Measurements from ENCODE around the gene EVA1B. TPM values are rescaled to one million over a fixed set of nuclear protein-coding genes. Genes with fewer than 3 reads are reported as not detected.

Gene EVA1B
- total RNA-seq, 1 experiment from 2014 or later: 103 TPM

DNA sequence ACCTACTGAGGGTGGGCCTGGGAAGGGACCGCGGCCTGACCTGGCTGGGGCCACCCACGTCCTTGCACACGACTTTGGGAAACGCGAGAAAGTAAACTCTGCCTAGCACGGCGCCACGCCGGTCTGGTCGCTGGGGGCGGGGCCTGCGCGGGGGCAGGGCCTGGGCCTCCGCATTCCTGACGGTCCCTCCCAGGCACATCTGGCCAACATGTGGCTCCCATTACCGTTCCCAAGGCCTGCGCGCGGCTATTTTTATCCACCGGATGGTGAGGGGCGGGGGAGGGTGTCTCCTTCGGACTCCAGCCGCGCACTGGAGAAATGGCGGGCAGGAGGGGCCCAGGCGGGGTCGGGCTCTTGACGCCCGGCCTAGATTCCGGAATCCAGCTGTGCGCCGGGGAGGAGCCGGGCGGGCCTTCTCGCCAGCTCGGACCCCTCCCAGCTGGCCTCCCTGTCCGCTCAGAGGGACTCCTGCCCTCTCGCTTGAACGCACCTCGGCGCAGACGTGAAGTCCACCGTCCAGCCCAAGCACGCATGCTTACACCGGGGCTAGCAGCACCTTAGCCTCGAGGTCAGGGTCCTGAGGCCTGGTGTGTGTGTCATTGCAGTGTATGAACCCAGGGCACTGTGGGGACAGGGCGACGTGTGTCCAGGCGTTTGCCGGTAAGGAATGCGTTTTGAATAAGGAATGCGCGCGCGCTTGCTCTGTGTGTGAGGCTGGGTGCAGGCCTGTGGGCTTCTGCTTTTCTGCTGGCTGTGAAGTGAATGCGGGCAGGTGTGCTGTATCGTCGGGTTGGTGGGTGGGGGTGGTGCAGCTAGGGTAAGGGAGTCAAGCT is 2.1 kb downstream of the EVA1B start:
- Histone ChIP-seq H3K36me3 (peaks cover 28% of the 10 kb centered on the region), H3K27me3 (replicated peaks) (no peaks in the 10 kb centered on the region), H3K4me3 (peak overlapping the region; percentile 9), H3K9me3 (replicated peaks) (peaks cover 4% of the 10 kb centered on the region), H3K4me1 (replicated peaks) (peaks cover 40% of the 10 kb centered on the region), H3K27ac (peak overlapping the region; percentile 41)
- DNase-seq (ENCODE audit: low read depth in 1 of 2, low spot score in 2 of 2): peak; percentile 90 to 93

DNA sequence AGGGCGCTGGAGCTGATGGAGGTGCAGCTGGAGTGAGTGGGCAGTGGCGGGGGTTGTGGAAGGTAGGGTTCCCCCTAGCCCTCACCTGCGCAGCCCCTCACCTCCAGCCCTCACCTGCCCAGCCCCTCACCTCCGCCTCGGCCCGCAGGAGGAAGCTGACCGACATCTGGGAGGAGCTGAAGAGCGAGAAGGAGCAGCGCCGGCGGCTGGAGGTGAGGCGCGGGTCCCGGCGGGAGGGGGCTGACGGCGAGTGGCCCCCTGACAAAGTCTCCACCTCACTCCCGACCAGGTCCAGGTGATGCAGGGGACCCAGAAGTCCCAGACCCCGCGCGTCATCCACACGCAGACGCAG is 2.7 kb downstream of the EVA1B start:
- Histone ChIP-seq H3K27me3 (replicated peaks) (no peaks in the 10 kb centered on the region), H3K36me3 (peaks cover 29% of the 10 kb centered on the region), H3K27ac (peak overlapping the region; percentile 41), H3K4me3 (peak overlapping the region; percentile 9; the same call in 1 of the 2 replicates), H3K9me3 (replicated peaks) (peaks cover 4% of the 10 kb centered on the region), H3K4me1 (replicated peaks) (peaks cover 40% of the 10 kb centered on the region)
- DNase-seq (ENCODE audit: low read depth in 1 of 2, low spot score in 2 of 2): no peak

DNA sequence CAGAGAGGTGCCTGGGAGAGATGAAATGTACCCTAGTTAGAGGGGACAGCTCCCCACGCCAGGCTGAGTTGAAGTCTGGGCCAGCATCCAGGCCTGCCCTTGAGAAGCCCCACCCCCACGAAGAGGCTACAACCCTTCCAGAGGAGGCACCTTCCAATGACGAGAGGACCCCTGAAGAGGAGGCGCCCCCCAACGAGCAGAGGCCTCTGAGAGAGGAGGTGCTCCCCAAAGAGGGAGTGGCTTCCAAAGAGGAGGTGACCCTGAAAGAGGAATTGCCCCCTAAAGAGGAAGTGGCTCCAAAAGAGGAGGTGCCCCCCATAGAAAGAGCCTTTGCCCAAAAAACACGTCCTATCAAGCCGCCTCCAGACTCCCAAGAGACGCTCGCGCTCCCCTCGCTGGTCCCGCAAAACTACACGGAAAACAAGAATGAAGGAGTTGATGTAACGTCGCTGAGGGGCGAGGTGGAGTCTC is 3.1 kb downstream of the EVA1B start:
- H3K27ac ChIP-seq: peak overlapping the region; percentile 41
- no peak overlapping the region for H3K4me3 ChIP-seq
- DNase-seq (ENCODE audit: low read depth in 1 of 2, low spot score in 2 of 2): no peak

DNA sequence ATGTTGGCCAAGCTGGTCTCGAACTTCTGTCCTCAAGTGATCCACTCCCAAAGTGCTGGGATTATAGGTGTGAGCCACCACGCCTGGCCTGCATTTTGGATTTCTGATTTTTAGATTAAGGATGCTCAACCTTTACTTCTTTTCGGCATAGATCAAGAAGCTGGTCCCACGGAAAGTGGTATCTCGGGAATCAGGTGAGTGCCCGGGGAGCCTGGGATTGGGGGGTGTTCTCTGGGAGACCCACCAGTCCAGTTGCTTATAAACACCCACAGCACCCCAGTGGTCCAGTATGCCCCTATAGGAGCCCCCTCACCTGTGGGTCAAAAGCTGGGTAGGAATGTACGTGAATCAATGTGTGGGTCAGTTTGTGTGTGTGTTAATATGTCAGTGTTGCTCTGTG is 14.0 kb downstream of the EVA1B start:
- Histone ChIP-seq H3K4me3 (no peak overlapping the region), H3K27me3 (replicated peaks) (no peaks in the 10 kb centered on the region), H3K36me3 (peaks cover 24% of the 10 kb centered on the region), H3K4me1 (replicated peaks) (peaks cover 17% of the 10 kb centered on the region), H3K27ac (no peak overlapping the region), H3K9me3 (replicated peaks) (no peaks in the 10 kb centered on the region; the same call in 1 of the 2 replicates)
- no peak for DNase-seq (ENCODE audit: low read depth in 1 of 2, low spot score in 2 of 2)

More for the DNA sequence above, 3.1 kb downstream of the EVA1B start:
- no peaks in the 10 kb centered on the region for H3K27me3 ChIP-seq (replicated peaks)
- H3K36me3 ChIP-seq: peaks cover 31% of the 10 kb centered on the region
- H3K4me1 ChIP-seq (replicated peaks): peaks cover 40% of the 10 kb centered on the region
- peaks cover 4% of the 10 kb centered on the region for H3K9me3 ChIP-seq (replicated peaks)

DNA sequence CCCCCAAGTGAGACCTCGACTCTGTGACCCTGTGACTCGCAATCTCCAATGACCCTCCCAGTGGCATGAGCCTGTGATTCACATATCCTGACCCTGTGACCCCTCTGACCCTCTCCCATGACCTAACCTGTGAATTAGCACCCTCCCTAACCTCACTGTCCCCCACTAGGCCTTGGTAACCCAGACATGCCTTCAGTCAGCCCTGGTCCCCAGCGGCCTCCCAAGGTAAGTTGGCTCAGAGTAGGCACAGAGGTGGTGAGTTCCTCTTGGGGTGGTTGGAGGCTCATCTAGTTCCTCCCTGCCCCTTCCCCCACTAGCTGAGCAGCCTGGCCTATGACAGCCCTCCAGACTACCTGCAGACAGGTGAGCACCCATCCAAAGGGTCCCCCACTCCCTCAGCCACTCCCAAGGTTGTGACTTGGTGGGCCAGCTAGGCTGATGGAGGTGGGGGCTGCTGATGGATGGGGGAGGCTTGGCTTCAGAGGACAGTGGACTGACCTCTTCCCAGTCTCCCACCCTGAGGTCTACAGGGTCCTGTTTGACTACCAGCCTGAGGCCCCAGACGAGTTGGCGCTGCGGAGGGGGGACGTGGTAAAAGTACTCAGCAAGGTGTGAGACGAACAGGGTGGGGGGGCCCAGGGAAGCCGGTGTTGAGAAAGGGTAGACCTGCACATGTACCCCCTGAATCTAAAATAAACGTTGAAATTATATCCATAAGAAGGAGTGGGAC is 15.7 kb downstream of the EVA1B start:
- no peak overlapping the region for H3K27ac ChIP-seq
- peaks cover 17% of the 10 kb centered on the region for H3K4me1 ChIP-seq (replicated peaks)
- no peak for DNase-seq (ENCODE audit: low read depth in 1 of 2, low spot score in 2 of 2)

DNA sequence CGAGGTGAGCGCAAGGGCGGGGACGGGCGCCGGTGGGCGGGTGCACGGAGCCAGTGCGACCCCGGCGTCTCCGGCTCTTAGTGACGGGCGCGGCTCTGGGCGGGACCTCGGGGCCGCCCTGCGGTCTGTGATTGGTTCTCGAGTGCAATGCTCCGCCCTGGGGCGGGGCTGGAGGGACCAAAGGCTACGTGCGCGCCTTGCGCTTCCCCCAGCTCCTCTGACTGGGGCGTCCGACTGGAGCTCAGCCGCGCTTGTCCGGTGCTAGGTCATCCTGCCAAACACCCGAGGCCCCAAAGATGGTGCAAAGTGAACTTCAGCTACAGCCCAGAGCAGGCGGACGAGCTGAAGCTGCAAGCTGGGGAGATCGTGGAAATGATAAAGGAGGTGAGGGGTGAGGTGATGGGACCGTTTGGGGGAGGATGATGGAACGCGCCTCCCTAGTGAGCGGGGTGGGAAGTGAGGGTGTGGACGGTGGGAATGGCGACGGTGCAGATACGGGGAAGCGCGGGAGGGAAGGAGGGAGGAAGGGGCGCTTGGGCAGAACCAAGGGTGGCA is 16.5 kb downstream of the EVA1B start:
- Histone ChIP-seq H3K27me3 (replicated peaks) (no peaks in the 10 kb centered on the region), H3K9me3 (replicated peaks) (no peaks in the 10 kb centered on the region; the same call in 1 of the 2 replicates), H3K4me3 (peak overlapping the region; percentile 45), H3K27ac (no peak overlapping the region), H3K36me3 (peaks cover 43% of the 10 kb centered on the region), H3K4me1 (replicated peaks) (peaks cover 17% of the 10 kb centered on the region)
- peak; percentile 84 to 94 for DNase-seq (ENCODE audit: low read depth in 1 of 2, low spot score in 2 of 2)

More for the DNA sequence above, 15.7 kb downstream of the EVA1B start:
- Histone ChIP-seq H3K4me3 (peak overlapping the region; percentile 45), H3K36me3 (peaks cover 35% of the 10 kb centered on the region), H3K27me3 (replicated peaks) (no peaks in the 10 kb centered on the region), H3K9me3 (replicated peaks) (no peaks in the 10 kb centered on the region; the same call in 1 of the 2 replicates)

DNA sequence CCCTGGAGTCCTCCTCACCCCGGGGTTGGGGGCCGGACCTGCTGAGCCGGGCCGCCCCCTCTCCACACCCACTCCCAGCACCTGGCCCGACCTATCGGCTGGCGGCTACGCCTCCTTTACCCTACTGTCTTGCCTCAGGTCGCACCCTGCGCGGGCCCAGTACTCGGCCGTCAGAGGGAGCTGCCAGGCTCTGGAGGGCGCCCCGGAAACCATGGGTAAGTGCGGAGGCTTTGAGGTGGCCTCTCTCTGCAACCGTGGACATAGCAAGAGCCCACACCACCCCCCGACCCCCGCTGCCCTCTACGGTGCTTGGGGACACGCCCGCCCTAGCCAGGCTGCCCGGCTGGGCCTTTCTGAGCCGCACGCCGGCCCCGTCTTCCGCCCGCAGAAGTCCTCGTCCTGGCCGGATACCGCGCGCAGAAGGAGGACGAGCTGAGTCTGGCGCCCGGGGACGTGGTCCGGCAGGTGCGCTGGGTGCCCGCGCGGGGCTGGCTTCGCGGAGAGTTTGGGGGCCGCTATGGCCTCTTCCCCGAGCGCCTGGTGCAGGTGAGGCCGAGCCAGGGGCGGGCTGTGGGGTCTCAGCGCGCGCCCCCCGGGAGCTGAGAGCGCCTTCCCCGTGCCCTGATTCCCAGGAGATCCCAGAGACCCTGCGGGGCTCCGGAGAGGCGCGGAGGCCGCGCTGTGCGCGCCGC is 17.1 kb downstream of the EVA1B start, which contains the start of gene SH3D21:
Gene SH3D21 (plus strand): TSS at position 159 of the 692 bp plus-strand sequence. CDS start 53 bp downstream, at position 212.
- Histone ChIP-seq H3K27ac (no peak within 1 kb of the TSS), H3K27me3 (replicated peaks) (no peaks in the 10 kb centered on the region), H3K4me3 (peak within 1 kb of the TSS; percentile 45), H3K36me3 (peaks cover 49% of the 10 kb centered on the region), H3K9me3 (replicated peaks) (no peaks in the 10 kb centered on the region; the same call in 1 of the 2 replicates), H3K4me1 (replicated peaks) (peaks cover 17% of the 10 kb centered on the region)
- DNase-seq (ENCODE audit: low read depth in 1 of 2, low spot score in 2 of 2): no peak

DNA sequence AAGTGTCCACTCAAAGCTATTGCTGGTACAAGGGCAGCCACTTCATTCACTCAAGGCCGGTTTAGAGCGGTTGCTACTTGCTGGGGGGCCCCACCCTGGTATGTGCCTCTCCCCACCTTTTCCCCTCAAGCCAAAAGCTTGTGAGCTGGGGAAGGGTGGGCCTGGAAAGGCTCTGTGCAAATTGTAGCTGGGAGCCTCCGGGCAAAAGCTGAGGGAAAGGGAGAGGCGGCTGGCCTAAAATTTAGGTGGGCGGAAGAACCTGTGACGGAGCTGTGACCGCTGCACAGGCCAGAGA is 17.6 kb downstream of the EVA1B start:
- Histone ChIP-seq H3K36me3 (peaks cover 54% of the 10 kb centered on the region), H3K4me1 (replicated peaks) (peaks cover 17% of the 10 kb centered on the region), H3K27ac (no peak overlapping the region), H3K9me3 (replicated peaks) (no peaks in the 10 kb centered on the region; the same call in 1 of the 2 replicates), H3K4me3 (no peak overlapping the region), H3K27me3 (replicated peaks) (no peaks in the 10 kb centered on the region)
- DNase-seq (ENCODE audit: low read depth in 1 of 2, low spot score in 2 of 2): no peak

DNA sequence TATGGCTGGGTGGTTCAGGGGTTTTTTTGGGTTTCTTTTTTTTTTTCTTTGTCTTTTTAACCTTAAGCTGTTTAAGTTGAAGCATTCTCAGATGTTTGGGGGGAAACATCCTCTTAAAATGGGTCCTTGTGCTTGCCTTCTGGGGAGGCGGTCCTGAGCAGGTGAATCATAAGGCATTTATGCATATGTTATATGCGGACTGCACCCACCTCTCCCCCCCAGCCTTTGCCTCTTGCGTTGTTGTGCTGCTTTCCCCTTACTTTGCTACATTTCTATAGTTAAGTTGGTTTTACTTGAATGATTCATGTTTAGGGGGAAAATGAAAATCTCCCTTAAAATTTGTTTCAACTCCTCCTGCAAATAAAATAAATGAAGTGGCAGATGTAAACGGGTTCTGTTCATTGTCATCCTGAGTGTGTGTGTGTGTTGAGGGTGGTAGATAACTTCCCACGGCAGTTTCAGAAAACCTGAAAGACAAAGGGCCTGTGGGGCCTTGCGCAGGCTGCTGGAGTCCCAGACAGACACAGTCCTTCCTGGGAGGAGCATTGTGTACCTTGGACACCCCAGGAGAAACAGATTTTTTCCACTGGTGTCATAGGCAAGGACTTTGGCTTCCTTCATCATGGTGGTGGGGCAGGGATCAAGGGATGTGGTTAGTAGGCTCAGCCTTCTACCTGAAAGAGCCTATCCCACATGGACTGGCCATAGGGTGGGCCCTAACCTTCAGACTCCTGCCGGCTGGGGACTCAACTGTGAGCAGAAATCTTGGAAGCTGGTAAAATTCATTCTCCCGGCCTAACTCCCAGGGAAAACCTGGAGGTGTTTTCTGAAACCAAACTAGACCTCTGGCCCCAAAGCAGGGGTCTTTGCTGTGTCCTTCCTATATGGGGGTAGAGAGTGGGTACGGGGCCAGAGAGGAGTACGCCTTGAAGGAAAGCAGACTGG is 18.2 kb downstream of the EVA1B start:
- peaks cover 19% of the 10 kb centered on the region for H3K4me1 ChIP-seq (replicated peaks)
- no peak overlapping the region for H3K27ac ChIP-seq
- no peak for DNase-seq (ENCODE audit: low read depth in 1 of 2, low spot score in 2 of 2)
- no peaks in the 10 kb centered on the region for H3K27me3 ChIP-seq (replicated peaks)
- no peak overlapping the region for H3K4me3 ChIP-seq
- no peaks in the 10 kb centered on the region; the same call in 1 of the 2 replicates for H3K9me3 ChIP-seq (replicated peaks)
- peaks cover 61% of the 10 kb centered on the region for H3K36me3 ChIP-seq

DNA sequence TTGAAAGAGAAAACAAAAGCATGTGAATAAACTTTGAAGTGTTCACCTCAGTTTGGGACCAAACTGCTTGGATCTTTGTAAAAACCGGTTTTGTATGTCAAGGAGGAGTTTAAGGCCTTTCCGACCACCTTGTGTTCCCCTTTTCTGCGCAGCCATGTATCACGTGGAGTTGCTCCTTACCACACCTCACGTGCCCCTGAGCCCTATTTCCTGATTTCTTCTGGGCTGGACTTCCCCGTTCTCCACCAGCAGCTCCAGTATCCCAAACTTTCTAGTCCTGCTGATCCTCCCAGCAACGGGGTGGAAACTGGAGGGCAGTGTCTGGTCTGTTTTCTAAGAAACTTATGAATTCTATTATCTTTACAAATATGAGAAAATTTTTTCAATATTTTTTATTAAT is 18.9 kb downstream of the EVA1B start:
- Histone ChIP-seq H3K4me3 (no peak overlapping the region), H3K9me3 (replicated peaks) (no peaks in the 10 kb centered on the region; the same call in 1 of the 2 replicates), H3K4me1 (replicated peaks) (peaks cover 24% of the 10 kb centered on the region), H3K36me3 (peaks cover 63% of the 10 kb centered on the region), H3K27me3 (replicated peaks) (no peaks in the 10 kb centered on the region), H3K27ac (no peak overlapping the region)
- no peak for DNase-seq (ENCODE audit: low read depth in 1 of 2, low spot score in 2 of 2)

DNA sequence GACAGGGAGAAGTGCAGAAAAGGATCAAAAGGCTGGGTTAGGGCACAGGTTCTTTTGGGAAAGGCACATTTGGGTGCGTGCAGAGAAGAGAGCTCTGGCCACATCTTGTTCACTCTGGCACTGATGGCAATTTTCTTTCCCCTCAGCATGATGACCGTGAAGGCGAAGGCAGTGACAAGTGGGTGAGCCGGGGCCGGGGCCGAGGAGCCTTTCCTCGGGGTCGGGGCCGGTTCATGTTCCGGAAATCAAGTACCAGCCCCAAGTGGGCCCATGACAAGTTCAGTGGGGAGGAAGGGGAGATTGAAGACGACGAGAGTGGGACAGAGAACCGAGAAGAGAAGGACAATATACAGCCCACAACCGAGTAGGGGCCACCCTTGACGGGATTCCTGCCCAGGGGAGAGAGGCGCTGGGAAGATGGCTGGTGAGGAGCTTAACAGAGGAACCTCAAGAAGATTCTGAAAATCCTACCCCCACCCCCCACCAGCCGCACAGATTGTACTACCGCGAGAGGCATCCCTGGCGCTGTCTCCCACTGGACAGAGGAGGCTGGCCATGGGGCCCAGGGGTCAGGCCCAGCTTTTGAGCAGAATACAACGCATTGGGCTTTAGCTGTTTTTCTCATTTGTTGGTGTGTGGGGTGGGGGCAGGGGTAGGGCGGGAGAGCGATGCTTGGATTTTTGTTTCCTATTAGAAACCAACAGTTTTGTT is 19.6 kb downstream of the EVA1B start:
- Histone ChIP-seq H3K4me3 (no peak overlapping the region), H3K27me3 (replicated peaks) (no peaks in the 10 kb centered on the region), H3K36me3 (peaks cover 67% of the 10 kb centered on the region), H3K4me1 (replicated peaks) (peaks cover 25% of the 10 kb centered on the region), H3K9me3 (replicated peaks) (no peaks in the 10 kb centered on the region; the same call in 1 of the 2 replicates), H3K27ac (no peak overlapping the region)
- no peak for DNase-seq (ENCODE audit: low read depth in 1 of 2, low spot score in 2 of 2)

DNA sequence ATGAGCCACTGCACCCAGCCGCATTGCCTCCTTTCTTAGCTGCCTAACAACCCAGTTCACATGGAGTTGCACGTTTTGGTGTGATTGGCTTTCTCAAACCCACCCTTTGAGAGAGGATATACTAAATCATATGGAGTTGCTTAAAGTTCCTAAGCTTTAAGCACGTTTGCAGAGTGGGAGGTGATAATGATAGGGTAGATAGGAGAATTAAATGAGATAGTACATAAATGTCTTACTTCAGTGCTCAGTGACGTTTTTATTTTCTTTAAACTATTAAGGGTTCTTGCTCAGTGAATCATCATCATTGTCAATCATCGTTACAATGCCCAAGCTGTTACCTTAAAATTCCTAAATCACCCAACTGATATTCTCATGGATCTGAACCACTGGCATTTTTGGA is 20.2 kb downstream of the EVA1B start:
- Histone ChIP-seq H3K27ac (no peak overlapping the region), H3K27me3 (replicated peaks) (no peaks in the 10 kb centered on the region), H3K4me1 (replicated peaks) (peaks cover 25% of the 10 kb centered on the region)

More for the DNA sequence above, 20.2 kb downstream of the EVA1B start:
- no peak overlapping the region for H3K4me3 ChIP-seq
- no peaks in the 10 kb centered on the region; the same call in 1 of the 2 replicates for H3K9me3 ChIP-seq (replicated peaks)
- peaks cover 72% of the 10 kb centered on the region for H3K36me3 ChIP-seq
- no peak for DNase-seq (ENCODE audit: low read depth in 1 of 2, low spot score in 2 of 2)
